Central memory CD8-positive, alpha-beta T cell (primary cell): ENCODE measurements around the gene DIO3.

Experiments
- ATAC-seq: fragments of 150-1000 bp; cut with Tn5 transposase; replicated peaks from 2 replicates; pipeline ENCODE4 v1.10.0; 2022; ENCODE audit warnings: mild to moderate bottlenecking, moderate FRiP score, moderate number of reproducible peaks; ENCODE audit not compliant: poor library complexity, severe bottlenecking; ENCODE audit errors: extremely low read depth
- DNase-seq, 2 donors: peaks; one replicate each; pipeline ENCODE4 v3.0.0; 2021; ENCODE audit warnings: low spot score in 2 of 2
- H3K27ac Mint-ChIP-seq: one replicate; pipeline ENCODE4 v1.8.0; 2022; ENCODE audit warnings: low read depth, mild to moderate bottlenecking, moderate library complexity, mixed read lengths
- H3K27me3 Mint-ChIP-seq: one replicate; pipeline ENCODE4 v1.8.0; 2022; ENCODE audit warnings: mixed read lengths
- H3K36me3 Mint-ChIP-seq: one replicate; pipeline ENCODE4 v1.8.0; 2022; ENCODE audit warnings: mild to moderate bottlenecking, moderate library complexity, mixed read lengths; ENCODE audit not compliant: insufficient read depth
- H3K4me1 Mint-ChIP-seq: one replicate; pipeline ENCODE4 v1.8.0; 2022; ENCODE audit warnings: mixed read lengths
- H3K4me3 Mint-ChIP-seq: one replicate; pipeline ENCODE4 v1.8.0; 2022; ENCODE audit warnings: mild to moderate bottlenecking, moderate library complexity, mixed read lengths
- H3K9me3 Mint-ChIP-seq: one replicate; pipeline ENCODE4 v1.8.0; 2022; ENCODE audit warnings: mixed read lengths

Gene DIO3

GRCh38 chr14:101593411-101594238 is 32.3 kb downstream of the DIO3 start:
- Mint-ChIP-seq H3K27me3 (no peaks in the 10 kb centered on the region), H3K27ac (peak overlapping the region; percentile 18), H3K4me3 (no peak overlapping the region), H3K9me3 (no peaks in the 10 kb centered on the region), H3K36me3 (no peaks in the 10 kb centered on the region), H3K4me1 (peaks cover 43% of the 10 kb centered on the region)
- no peak for ATAC-seq
- peak in 1 of 2 donors; percentile 8 for DNase-seq

- Mint-ChIP-seq H3K36me3 (no peaks in the 10 kb centered on the region), H3K4me1 (peaks cover 47% of the 10 kb centered on the region), H3K4me3 (no peak overlapping the region), H3K27me3 (no peaks in the 10 kb centered on the region), H3K27ac (peak overlapping the region; percentile 18), H3K9me3 (no peaks in the 10 kb centered on the region)
- DNase-seq: no peak
- no peak for ATAC-seq
These were observed 33.3 kb downstream of the DIO3 start for GRCh38 chr14:101594511-101595148.

- no peak for DNase-seq
- Mint-ChIP-seq H3K9me3 (no peaks in the 10 kb centered on the region), H3K27ac (peak overlapping the region; percentile 94), H3K4me1 (peaks cover 47% of the 10 kb centered on the region), H3K4me3 (no peak overlapping the region), H3K36me3 (no peaks in the 10 kb centered on the region), H3K27me3 (no peaks in the 10 kb centered on the region)
- no peak for ATAC-seq
These were observed 34.1 kb downstream of the DIO3 start for GRCh38 chr14:101595349-101595748.

- Mint-ChIP-seq H3K4me1 (peaks cover 47% of the 10 kb centered on the region), H3K27ac (peak overlapping the region; percentile 94), H3K4me3 (peak overlapping the region; percentile 59), H3K27me3 (no peaks in the 10 kb centered on the region), H3K36me3 (no peaks in the 10 kb centered on the region), H3K9me3 (no peaks in the 10 kb centered on the region)
- ATAC-seq: peak; percentile 64
- DNase-seq: peak; percentile 12 to 42
These were observed 34.8 kb downstream of the DIO3 start for GRCh38 chr14:101595887-101596721.

GRCh38 chr14:101596742-101597141 is 35.4 kb downstream of the DIO3 start:
- peak overlapping the region; percentile 94 for H3K27ac Mint-ChIP-seq
- H3K36me3 Mint-ChIP-seq: no peaks in the 10 kb centered on the region
- peak in 1 of 2 donors; percentile 9 for DNase-seq
- no peaks in the 10 kb centered on the region for H3K27me3 Mint-ChIP-seq
- H3K4me3 Mint-ChIP-seq: peak overlapping the region; percentile 59
- peaks cover 47% of the 10 kb centered on the region for H3K4me1 Mint-ChIP-seq
- ATAC-seq: no peak
- H3K9me3 Mint-ChIP-seq: no peaks in the 10 kb centered on the region

GRCh38 chr14:101598159-101598558 is 36.9 kb downstream of the DIO3 start:
- no peaks in the 10 kb centered on the region for H3K36me3 Mint-ChIP-seq
- ATAC-seq (no peak), DNase-seq (peak in 1 of 2 donors; percentile 12)
- no peaks in the 10 kb centered on the region for H3K9me3 Mint-ChIP-seq
- H3K27me3 Mint-ChIP-seq: no peaks in the 10 kb centered on the region
- no peak overlapping the region for H3K4me3 Mint-ChIP-seq
- peak overlapping the region; percentile 94 for H3K27ac Mint-ChIP-seq
- peaks cover 46% of the 10 kb centered on the region for H3K4me1 Mint-ChIP-seq

- DNase-seq (peak in 1 of 2 donors; percentile 11), ATAC-seq (no peak)
- Mint-ChIP-seq H3K36me3 (no peaks in the 10 kb centered on the region), H3K4me3 (no peak overlapping the region), H3K27me3 (no peaks in the 10 kb centered on the region), H3K27ac (no peak overlapping the region), H3K4me1 (peaks cover 41% of the 10 kb centered on the region), H3K9me3 (no peaks in the 10 kb centered on the region)
These were observed 37.4 kb downstream of the DIO3 start for GRCh38 chr14:101598571-101599233.

- Mint-ChIP-seq H3K27ac (no peak overlapping the region), H3K4me3 (no peak overlapping the region)
These were observed 38.1 kb downstream of the DIO3 start for GRCh38 chr14:101599234-101599885.

GRCh38 chr14:101600336-101600890 is 39.1 kb downstream of the DIO3 start:
- DNase-seq: peak in 1 of 2 donors; percentile 4
- Mint-ChIP-seq H3K36me3 (no peaks in the 10 kb centered on the region), H3K27me3 (peaks cover 16% of the 10 kb centered on the region), H3K27ac (no peak overlapping the region), H3K4me1 (peaks cover 32% of the 10 kb centered on the region), H3K9me3 (no peaks in the 10 kb centered on the region), H3K4me3 (no peak overlapping the region)
- ATAC-seq: no peak

More at GRCh38 chr14:101599234-101599885, 38.1 kb downstream of the DIO3 start:
- DNase-seq: peak in 1 of 2 donors; percentile 7
- H3K27me3 Mint-ChIP-seq: peaks cover 5% of the 10 kb centered on the region
- no peak for ATAC-seq
- H3K9me3 Mint-ChIP-seq: no peaks in the 10 kb centered on the region
- H3K36me3 Mint-ChIP-seq: no peaks in the 10 kb centered on the region
- peaks cover 35% of the 10 kb centered on the region for H3K4me1 Mint-ChIP-seq

- H3K27me3 Mint-ChIP-seq: peaks cover 22% of the 10 kb centered on the region
These were observed 39.8 kb downstream of the DIO3 start for GRCh38 chr14:101600891-101601605.

More at GRCh38 chr14:101600891-101601605, 39.8 kb downstream of the DIO3 start:
- Mint-ChIP-seq H3K36me3 (no peaks in the 10 kb centered on the region), H3K9me3 (no peaks in the 10 kb centered on the region), H3K27ac (no peak overlapping the region), H3K4me3 (no peak overlapping the region), H3K4me1 (peaks cover 26% of the 10 kb centered on the region)
- ATAC-seq: no peak
- peak in 1 of 2 donors; percentile 7 for DNase-seq
